CMK (cell line): ENCODE data around the gene NXPE1.

ENCODE experiments used
- DNase-seq: peaks from one replicate; pipeline ENCODE4 v3.0.0-alpha.2; 2010; ENCODE audit warnings: low read depth

Gene NXPE1

DNA sequence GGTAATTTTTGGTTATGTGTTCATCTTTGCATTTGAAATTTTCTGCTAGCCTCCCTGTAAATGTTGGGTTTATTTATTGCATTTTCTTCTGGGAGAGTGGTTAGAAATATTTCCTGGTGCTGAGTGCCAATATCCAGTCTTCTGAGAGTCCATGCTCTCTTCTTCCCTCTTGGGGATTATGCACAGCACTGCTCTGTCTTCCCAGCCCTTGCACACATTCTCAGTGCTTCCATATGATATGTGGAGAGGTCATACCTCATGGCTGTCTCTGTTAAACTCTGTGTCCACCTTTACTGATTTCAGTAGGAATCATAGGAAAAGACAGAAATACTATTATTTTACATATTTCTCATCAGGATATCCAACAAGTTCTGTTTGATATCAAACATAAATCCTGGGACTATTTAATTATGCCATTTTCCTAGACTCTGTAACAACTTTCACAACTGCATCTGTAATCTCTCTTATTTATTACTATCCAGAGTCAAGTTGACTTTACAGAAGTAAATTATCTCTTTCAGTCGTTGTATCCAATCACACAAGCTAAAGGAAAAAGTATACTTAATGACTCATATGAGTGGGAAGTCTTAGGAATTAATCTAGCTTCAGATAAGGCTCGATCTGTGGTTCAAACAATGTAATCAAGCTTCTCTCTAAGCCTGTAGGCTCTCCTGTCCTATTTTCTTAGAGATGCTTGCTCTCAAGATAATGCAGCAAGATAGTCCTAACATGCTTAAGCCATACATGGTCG lies 2.7 kb upstream of the NXPE1 start:
- no peak for DNase-seq

DNA sequence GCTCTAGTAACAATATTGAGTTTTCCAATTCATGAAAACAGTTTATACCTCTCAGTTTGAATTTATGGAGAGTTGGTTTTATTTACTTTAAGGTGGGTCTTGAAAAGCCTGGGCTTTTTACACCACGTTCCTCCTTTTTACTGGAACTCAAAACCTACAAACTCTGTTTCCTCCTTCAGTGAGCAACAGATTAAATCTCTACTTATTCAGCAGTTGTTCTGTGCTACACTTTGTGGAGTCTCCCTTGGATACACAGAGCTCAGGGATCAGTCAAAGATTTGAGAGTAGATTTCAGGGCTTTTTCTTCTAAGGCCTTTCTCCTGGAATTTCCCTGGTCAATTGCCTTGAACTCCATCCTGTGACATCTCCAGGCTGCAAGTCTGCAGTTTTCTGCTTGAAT lies 3.5 kb downstream of the NXPE1 start:
- no peak for DNase-seq

DNA sequence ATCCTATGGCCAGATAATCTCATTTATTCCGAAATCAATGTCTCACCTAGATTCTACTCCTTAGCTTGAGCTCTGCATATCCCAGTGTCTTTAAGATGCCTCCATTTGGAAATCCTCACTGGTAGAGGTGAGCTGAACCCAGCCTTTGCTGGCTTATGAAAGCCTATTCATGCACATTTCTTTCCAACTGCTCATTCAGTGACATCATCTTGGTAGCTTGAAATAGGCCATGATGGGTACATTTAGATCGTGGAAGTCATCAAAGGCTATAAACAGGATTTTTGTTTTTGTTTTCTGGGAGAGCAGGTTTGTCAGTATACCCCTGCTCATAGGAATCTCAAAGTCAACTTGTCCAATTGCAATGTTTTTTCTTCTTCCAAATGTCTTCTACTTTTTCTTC lies 6.0 kb downstream of the NXPE1 start:
- DNase-seq, result no peak

DNA sequence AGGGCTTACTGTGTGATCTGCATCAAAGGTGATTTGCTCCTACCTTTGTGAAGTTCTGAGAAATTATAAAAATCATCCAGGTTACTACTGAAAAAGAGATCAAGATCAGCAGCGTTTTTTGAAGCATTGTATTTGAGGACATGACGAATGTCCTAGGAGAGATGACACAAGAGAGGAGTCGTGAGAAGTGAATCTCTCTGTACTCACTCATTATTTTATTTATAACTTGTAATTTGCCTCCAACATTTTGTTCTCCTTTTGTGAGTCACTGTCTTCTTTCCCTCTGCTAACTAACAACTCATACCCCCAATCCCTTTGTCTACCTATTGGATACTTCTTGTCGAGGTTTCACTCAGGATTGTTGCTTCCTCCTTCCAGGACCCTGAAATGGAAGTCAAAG lies 8.6 kb downstream of the NXPE1 start:
- no peak for DNase-seq

DNA sequence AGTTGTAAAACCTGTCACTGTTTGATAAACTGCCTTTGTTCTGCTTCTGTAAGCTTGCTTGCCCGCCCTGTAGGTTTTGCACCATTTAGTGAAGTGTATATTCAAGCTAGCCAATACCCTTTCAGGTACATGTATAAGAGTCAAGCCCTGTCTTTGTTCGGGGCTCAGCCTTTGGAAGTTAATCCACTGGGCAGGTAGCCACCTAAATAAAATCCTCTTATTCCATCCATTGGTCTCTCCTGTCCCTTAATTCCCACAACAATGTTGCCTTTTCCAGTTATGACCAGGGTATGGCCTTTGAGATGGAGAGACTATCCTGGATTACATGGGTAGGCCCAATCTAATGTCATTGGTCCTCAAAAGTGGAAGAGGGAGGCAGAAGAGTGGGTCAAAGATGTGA lies 34.0 kb downstream of the NXPE1 start:
- DNase-seq, result no peak

DNA sequence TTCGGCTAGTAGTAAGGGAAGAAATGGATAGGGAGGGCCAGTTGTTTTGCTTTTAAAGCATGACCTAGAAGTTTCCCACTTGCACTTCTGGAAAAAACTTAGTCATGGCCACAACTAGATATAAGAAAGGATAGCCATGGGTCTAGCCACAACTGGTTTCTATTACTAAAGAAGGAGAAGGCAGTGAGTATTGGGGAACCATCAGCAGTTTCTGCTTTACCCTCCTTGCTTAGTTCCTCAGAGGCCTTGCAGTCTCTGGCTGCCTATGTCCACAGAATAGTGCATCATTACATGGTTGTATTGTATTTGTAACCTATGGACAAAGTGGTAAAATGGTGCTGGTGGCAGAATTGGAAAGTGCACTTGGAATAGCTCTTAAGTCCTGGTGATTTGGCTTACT lies 35.6 kb downstream of the NXPE1 start:
- no peak for DNase-seq

DNA sequence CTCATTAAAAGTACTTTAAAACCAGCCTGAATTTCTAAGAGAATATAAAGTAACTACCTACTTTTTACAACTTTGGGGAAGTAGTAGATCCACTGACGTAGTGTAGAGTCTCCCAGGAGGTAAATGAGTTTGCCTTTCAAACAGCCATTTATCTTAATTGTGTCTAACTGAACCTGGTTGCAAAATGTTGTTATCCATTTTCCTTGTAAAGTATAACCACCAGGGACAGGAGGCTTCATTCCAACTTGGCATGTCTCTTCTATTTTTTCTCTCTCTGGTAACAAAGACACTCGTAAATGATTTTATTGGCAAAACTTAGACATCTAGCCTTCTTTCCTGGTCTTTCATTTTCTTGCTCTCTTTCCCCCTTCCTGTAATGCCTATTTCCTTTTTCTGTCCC lies 36.9 kb downstream of the NXPE1 start:
- no peak for DNase-seq

DNA sequence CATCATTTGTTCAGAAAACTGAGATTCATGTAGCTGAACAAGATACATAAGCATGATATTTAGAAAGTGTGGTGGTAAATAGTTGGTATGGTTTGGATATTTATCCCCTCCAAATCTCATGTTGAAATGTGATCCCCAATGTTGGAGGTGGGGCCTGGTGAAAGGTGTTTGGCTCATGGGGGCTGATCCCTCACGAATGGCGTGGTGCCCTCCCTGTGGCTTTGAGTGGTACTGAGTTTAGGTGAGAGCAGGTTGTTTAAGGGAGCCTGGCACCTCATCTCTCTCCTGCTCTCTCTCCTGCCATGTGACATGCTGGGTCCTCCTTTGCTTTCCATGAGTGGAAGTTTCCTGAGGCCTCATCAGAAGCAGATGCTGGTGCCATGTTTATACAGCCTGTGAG lies 48.1 kb downstream of the NXPE1 start:
- no peak for DNase-seq

DNA sequence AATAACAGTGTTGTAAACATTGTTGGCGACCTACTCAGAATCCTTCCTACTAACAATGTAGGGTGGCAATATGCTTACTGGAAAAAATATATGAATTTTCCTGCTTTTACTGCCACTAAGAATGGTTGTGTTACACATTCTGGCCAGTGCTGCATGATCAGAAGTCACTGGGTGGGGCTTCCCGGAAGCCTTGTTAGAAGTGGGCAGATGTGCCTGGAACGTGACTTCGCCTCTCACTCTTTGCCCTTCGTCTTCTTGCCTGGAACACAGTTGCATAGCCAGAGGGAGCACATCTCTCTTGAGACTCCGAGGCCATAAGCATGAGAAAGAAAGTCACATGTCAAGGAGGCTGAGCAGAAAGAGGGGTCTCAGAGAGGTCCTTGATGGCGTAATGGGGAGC lies 48.6 kb downstream of the NXPE1 start:
- DNase-seq, result no peak

DNA sequence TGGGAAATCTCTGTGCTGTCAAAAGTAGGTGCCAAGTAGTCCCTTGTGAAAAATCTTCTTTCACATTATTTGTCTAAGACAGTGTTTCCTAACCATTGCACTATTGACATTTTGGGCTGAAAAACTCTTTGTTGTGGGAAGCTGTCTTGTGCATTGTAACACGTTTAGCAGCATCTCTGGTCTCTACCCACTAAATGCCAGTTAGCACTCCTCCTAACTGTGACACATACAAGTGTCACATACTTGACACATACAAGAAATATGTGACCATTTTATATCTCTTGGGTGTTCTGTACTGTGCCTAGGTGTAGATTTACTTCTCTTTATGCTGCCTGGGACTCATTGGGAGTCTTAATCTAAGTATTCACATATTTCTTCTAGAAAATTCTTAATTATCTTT lies 57.8 kb downstream of the NXPE1 start:
- DNase-seq, result no peak

DNA sequence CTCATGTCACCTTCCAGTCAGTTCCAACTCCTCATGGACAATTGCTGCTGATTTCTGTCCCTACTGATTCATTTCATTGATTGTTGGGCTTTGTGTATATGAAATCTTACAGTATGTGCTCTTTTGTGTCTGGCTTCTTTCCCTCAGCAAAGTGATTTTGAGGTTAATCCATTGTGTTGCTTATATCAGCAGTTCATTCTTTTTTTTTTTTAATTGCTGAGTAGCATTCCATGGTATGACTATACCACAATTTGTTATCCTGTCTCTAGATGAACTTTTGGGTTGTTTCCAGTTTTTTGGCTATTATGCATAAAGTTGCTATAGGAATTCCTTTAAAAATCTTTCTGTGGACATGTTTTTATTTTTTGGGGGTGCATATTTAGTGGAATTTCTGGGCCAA lies 59.9 kb downstream of the NXPE1 start:
- no peak for DNase-seq

DNA sequence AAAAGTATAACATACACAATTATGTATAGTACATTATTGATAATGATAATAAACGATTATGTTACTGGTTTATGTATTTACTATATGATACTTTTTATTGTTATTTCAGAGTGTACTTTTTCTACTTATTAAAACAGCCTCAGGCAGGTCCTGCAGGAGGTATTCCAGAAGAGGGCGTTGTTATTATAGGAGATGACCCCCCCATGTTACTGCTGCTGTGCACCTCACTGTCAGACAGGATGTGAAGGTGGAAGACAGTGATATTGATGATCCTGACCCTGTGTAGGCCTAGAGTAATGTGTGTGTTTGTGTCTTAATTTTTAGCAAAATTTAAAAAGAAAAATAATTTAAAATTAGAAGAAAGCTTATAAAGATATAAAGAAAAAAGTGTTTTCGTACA lies 62.8 kb downstream of the NXPE1 start:
- DNase-seq, result no peak

DNA sequence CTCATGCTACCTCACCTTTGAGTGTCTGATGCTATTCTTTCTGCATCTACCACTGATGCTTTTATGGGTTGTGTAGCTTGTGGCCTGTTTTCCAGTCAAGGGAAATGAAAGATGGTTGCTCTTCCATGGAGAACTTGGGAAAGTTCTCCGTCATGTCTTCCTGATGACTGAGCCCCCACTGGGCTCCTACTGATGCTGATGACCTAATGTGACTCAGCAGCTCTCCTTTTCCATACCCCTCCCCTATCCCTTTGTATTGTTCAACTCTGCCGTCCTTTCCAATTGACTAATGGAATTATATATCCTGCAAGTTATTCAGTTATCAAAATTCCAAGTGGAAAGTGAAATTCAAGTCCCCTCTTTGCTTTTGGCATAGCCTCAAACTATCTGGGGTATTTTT lies 75.8 kb downstream of the NXPE1 start:
- DNase-seq, result no peak

DNA sequence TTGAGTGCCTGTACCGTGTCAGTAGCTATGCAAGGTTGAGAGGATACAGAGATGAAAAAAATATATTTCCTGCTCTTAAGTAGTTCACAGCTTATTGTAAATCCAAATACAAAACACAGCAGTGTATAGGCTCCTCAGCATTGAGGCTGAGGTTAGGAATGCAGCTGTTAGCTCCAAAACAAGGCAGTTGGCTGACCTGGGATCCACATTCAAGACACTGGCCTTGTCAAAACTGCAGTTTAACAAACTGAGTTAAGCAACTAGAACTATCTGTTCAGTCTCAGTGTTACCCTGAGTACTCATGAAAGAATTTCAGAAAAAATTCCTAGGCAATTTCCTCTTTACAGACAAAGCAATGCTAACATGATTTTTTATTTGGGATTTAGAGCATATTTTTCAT lies 77.6 kb downstream of the NXPE1 start:
- no peak for DNase-seq

DNA sequence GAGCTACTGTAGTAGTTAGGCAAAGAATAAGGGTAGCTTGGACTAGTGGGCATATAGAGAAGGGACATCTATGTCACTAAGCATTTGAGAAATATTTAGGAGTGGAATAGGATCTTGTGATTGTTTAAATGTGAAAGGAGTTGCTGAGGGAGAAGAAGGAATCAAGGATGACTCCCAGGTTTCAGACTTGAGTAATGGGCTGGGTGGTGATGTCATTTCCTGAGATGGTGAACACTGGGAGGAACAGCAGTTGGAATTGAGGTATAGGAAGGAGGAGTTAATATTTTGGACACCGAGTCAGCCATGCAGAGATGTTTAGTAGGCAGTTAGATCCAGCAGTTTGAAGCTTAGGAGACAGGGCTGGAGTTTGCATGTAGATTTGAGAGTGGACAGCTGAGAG lies 80.3 kb downstream of the NXPE1 start:
- no peak for DNase-seq

DNA sequence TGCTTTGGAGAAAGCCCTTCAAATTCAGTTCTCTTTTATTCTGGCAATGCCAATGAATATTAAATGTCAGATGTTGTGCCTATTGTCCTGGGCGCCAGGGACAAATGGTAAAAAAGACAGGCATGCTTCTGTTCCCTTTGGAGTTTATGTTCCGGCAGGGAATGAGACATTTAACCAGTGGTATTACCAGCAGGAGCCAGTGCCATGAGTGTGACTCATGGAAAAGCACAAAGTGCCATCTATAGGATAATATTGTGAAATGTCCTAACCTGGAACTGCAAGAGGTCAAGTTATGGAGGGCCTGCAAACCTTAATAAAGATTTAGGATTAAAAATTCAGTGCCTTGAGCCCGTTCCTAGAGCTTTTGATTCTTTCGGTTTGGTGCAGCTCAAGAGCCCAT lies 80.9 kb downstream of the NXPE1 start:
- DNase-seq, result no peak

DNA sequence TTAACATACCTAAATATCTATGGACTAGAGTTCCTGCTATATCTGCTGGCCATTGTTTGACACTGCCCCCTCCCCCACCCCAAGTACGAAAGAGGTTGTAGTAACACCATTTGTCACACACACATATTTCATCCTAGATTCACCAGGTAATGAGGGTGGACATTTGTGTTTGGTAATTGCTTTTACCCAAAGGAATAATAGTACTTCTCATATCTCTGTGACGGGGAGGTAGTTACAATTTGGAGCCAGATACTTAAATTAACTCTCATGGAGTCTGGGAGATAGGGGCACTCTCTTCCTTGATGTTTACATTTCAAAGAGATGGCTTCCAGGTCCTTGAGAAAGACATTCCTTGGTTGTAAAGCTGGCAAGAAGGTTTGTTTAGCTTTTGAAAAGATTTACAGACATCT lies 81.7 kb downstream of the NXPE1 start:
- DNase-seq, result no peak

DNA sequence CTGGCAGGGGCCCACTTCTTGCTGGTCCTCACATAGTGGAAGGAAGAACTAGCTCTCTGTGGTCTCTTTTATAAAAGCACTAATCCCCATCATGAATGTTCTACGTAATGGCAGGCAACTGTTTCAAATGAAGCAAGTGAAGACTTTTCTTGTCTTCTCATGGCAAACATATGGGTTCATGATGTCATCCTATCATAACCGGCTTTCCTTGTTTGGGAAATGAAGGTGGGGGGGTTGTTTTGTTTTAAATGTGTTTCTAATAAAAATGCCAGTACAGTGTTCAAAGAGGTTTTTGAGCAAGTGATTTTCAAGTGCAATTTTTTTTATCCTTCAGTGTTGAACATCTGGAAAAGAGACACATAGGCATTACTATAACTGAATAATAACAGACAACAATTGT lies 87.0 kb downstream of the NXPE1 start:
- no peak for DNase-seq
